H9 (cell line): ENCODE data around the gene ULK3. TPM values are rescaled to one million over a fixed set of nuclear protein-coding genes. Genes with fewer than 3 reads are reported as not detected.

ENCODE experiments used
- DNase-seq: peaks from one replicate; pipeline ENCODE4 v3.0.0-alpha.2; 2017
- H2AFZ ChIP-seq: one replicate; pipeline ENCODE4 v1.6.1; 2013; ENCODE audit warnings: mild to moderate bottlenecking, low read length, control low read depth, moderate library complexity
- H2AK5ac ChIP-seq: 2 replicates; pipeline ENCODE4 v1.6.1; 2013; ENCODE audit warnings: low read length, control low read depth, mixed read lengths; ENCODE audit not compliant: insufficient read length
- H2BK120ac ChIP-seq: one replicate; pipeline ENCODE4 v1.6.1; 2013; ENCODE audit warnings: low read depth, mild to moderate bottlenecking, low read length, control low read depth, inconsistent platforms; ENCODE audit not compliant: poor library complexity, severe bottlenecking
- H2BK12ac ChIP-seq: 2 replicates; pipeline ENCODE4 v1.6.1; 2013; ENCODE audit warnings: low read length, control low read depth, mixed read lengths, low read depth; ENCODE audit not compliant: insufficient read length
- H2BK15ac ChIP-seq: 2 replicates; pipeline ENCODE4 v1.6.1; 2013; ENCODE audit warnings: low read depth, low read length, control low read depth
- H2BK20ac ChIP-seq: one replicate; pipeline ENCODE4 v1.6.1; 2013; ENCODE audit warnings: low read depth, mild to moderate bottlenecking, low read length, control low read depth, inconsistent platforms; ENCODE audit not compliant: poor library complexity, severe bottlenecking
- H2BK5ac ChIP-seq: 2 replicates; pipeline ENCODE4 v1.6.1; 2013; ENCODE audit warnings: low read length, control low read depth, mixed read lengths; ENCODE audit not compliant: insufficient read length
- H3K14ac ChIP-seq: 2 replicates; pipeline ENCODE4 v1.6.1; 2013; ENCODE audit warnings: low read length, control low read depth; ENCODE audit not compliant: insufficient read depth
- H3K18ac ChIP-seq: 2 replicates; pipeline ENCODE4 v1.6.1; 2013; ENCODE audit warnings: low read depth, mild to moderate bottlenecking, mixed read lengths, low read length, control low read depth; ENCODE audit not compliant: insufficient read length
- H3K23ac ChIP-seq: 2 replicates; pipeline ENCODE4 v1.6.1; 2013; ENCODE audit warnings: low read length, control low read depth, mixed read lengths, low read depth; ENCODE audit not compliant: insufficient read length
- H3K23me2 ChIP-seq: 2 replicates; pipeline ENCODE4 v1.6.1; 2013; ENCODE audit warnings: low read depth, mild to moderate bottlenecking, mixed read lengths, low read length, control low read depth; ENCODE audit not compliant: insufficient read length, poor library complexity, severe bottlenecking
- H3K27ac ChIP-seq: 2 replicates; pipeline ENCODE4 v1.5.1; 2013; ENCODE audit warnings: low read length, control low read depth, mixed read lengths, low read depth; ENCODE audit not compliant: insufficient read length
- H3K27me3 ChIP-seq: 2 replicates; pipeline ENCODE4 v1.6.1; 2013; ENCODE audit warnings: low read length, control low read depth, inconsistent platforms; ENCODE audit not compliant: insufficient read depth
- H3K4ac ChIP-seq: 2 replicates; pipeline ENCODE4 v1.6.1; 2013; ENCODE audit warnings: low read depth, mild to moderate bottlenecking, control low read depth, inconsistent platforms, low read length, moderate library complexity
- H3K4me1 ChIP-seq: 2 replicates; pipeline ENCODE4 v1.6.1; 2013; ENCODE audit warnings: low read length, control low read depth, inconsistent platforms; ENCODE audit not compliant: insufficient read depth
- H3K4me2 ChIP-seq: 2 replicates; pipeline ENCODE4 v1.6.1; 2013; ENCODE audit warnings: low read length, control low read depth, mixed read lengths; ENCODE audit not compliant: insufficient read length, insufficient read depth
- H3K56ac ChIP-seq: 2 replicates; pipeline ENCODE4 v1.6.1; 2013; ENCODE audit warnings: low read depth, mild to moderate bottlenecking, mixed read lengths, low read length, control low read depth; ENCODE audit not compliant: insufficient read length
- H3K79me1 ChIP-seq: 2 replicates; pipeline ENCODE4 v1.6.1; 2013; ENCODE audit warnings: low read depth, mild to moderate bottlenecking, moderate library complexity, low read length, control low read depth, inconsistent platforms; ENCODE audit not compliant: insufficient read depth, poor library complexity, severe bottlenecking
- H3K79me2 ChIP-seq: 2 replicates; pipeline ENCODE4 v1.6.1; 2013; ENCODE audit warnings: low read length, control low read depth, inconsistent platforms; ENCODE audit not compliant: insufficient read depth
- H3K9ac ChIP-seq: 2 replicates; pipeline ENCODE4 v1.6.1; 2013; ENCODE audit warnings: low read length, control low read depth, mixed read lengths; ENCODE audit not compliant: insufficient read length; ENCODE audit errors: extremely low read depth
- H3K9me3 ChIP-seq: one replicate; pipeline ENCODE4 v1.6.1; 2013; ENCODE audit warnings: low read depth, low read length, inconsistent platforms; ENCODE audit not compliant: control insufficient read depth
- H3T11ph ChIP-seq: one replicate; pipeline ENCODE4 v1.6.1; 2013; ENCODE audit warnings: mild to moderate bottlenecking, low read length, control low read depth, inconsistent platforms
- H4K20me1 ChIP-seq: one replicate; pipeline ENCODE4 v1.6.1; 2013; ENCODE audit not compliant: control insufficient read depth, insufficient read length, insufficient read depth
- H4K5ac ChIP-seq: 2 replicates; pipeline ENCODE4 v1.6.1; 2013; ENCODE audit warnings: low read depth, mild to moderate bottlenecking, mixed read lengths, low read length, control low read depth; ENCODE audit not compliant: insufficient read length
- H4K8ac ChIP-seq: replicated peaks from 2 replicates; pipeline ENCODE4 v1.6.1; 2013; ENCODE audit warnings: low read length, control low read depth, mixed read lengths, low read depth; ENCODE audit not compliant: insufficient read length
- H4K91ac ChIP-seq: 2 replicates; pipeline ENCODE4 v1.6.1; 2013; ENCODE audit warnings: low read depth, mild to moderate bottlenecking, moderate library complexity, mixed read lengths, low read length, control low read depth; ENCODE audit not compliant: insufficient read length
- H3K27ac Mint-ChIP-seq, 3 experiments: 2 replicates in 2 of 3; 3 replicates in 1 of 3; pipeline ENCODE4 v1.8.0; 2020 to 2021; ENCODE audit warnings: mixed read lengths in 3 of 3, mild to moderate bottlenecking in 1 of 3, moderate library complexity in 1 of 3
- H3K27me3 Mint-ChIP-seq: 2 replicates; pipeline ENCODE4 v1.8.0; 2021; ENCODE audit warnings: low read depth, mild to moderate bottlenecking, moderate library complexity, mixed read lengths
- H3K36me3 Mint-ChIP-seq, 3 experiments: 2 replicates in 2 of 3; 3 replicates in 1 of 3; pipeline ENCODE4 v1.8.0; 2020 to 2021; ENCODE audit warnings: low read depth in 3 of 3, mixed read lengths in 3 of 3; ENCODE audit not compliant: insufficient read depth in 1 of 3
- H3K4me1 Mint-ChIP-seq, 2 experiments: 2 replicates each; pipeline ENCODE4 v1.8.0; 2020; ENCODE audit warnings: mixed read lengths in 2 of 2
- H3K4me3 Mint-ChIP-seq, 2 experiments: 2 replicates in 1 of 2; 3 replicates in 1 of 2; pipeline ENCODE4 v1.8.0; 2020 to 2021; ENCODE audit warnings: mild to moderate bottlenecking in 2 of 2, mixed read lengths in 2 of 2, moderate library complexity in 1 of 2
- H3K9me3 Mint-ChIP-seq, 2 experiments: 2 replicates in 1 of 2; 3 replicates in 1 of 2; pipeline ENCODE4 v1.8.0; 2020; ENCODE audit warnings: mild to moderate bottlenecking in 2 of 2, mixed read lengths in 2 of 2, moderate library complexity in 1 of 2
- WGBS: extraction: QIAGEN DNeasy Blood & Tissue Kit; methylation state at CpG from one replicate; pipeline ENCODE4 v1.1.7; 2013; ENCODE audit warnings: missing lambda C conversion rate, low lambda C conversion rate, mixed read lengths; ENCODE audit not compliant: insufficient read length; ENCODE audit errors: extremely low coverage; 5-methylcytosine and 5-hydroxymethylcytosine counted together
- total RNA-seq: library from RNA; stranded (reverse); gene quantifications from 2 replicates; pipeline ENCODE4 v1.2.1, GENCODE V29; 2021
- TF ChIP-seq, protein P1 (sequence below): fragments of 200-600 bp; sonication (generic); conservative IDR thresholded peaks from 3 replicates; pipeline ENCODE4 v1.8.0; 2021; ENCODE audit warnings: antibody characterized with exemption, mild to moderate bottlenecking

Gene ULK3
- total RNA-seq, 1 experiment from 2014 or later = 34.0 TPM

DNA sequence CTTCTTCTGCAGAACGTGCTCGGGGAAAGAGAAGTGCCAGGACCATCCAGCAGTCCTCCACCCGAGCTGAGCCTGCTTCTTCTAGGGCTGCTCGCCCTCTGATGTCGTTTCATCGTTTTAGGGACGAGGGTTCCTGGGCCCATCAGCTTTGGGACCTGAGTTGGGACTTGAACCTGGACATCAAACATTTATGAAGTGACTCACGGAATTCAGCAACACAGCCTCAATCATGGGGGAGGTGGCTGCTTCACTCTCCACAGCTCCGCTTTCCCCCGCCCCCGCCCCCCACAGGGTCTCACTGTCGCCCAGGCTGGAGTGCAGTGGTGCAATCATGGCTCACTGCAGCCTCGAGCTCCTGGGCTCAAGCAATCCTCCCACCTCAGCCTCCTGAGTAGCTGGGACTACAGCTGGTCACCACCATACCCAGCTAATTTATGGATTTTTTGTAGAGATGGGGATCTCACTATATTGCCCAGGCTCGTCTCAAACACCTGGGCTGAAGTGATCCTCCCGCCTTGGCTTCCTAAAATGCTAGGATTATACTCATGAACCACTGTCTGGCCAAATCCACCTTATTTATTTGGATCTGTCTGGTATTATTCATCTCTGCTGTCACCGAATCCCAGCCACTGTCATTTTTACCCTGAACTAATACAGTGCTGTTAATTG is 30.9 kb upstream of the ULK3 start:
- Histone ChIP-seq H2BK20ac (no peak overlapping the region), H3K27me3 (no peaks in the 10 kb centered on the region), H3K56ac (no peak overlapping the region), H3K18ac (no peak overlapping the region), H2BK120ac (no peak overlapping the region), H2BK12ac (no peak overlapping the region), H3K23me2 (peaks cover 12% of the 10 kb centered on the region), H3K4ac (no peak overlapping the region), H3K9me3 (no peaks in the 10 kb centered on the region), H3K27ac (no peak overlapping the region), H3K79me1 (peaks cover 2% of the 10 kb centered on the region), H4K91ac (no peak overlapping the region), H2AFZ (peak overlapping the region; percentile 4), H3K79me2 (peaks cover 11% of the 10 kb centered on the region; the same call in 1 of the 2 replicates), H3K14ac (no peak overlapping the region), H3K9ac (no peak overlapping the region), H4K8ac (no peak overlapping the region), H2AK5ac (no peak overlapping the region), H4K20me1 (no peaks in the 10 kb centered on the region), H3K4me2 (peak overlapping the region; percentile 83), H3K4me1 (no peaks in the 10 kb centered on the region), H4K5ac (no peak overlapping the region), H2BK15ac (no peak overlapping the region), H2BK5ac (no peak overlapping the region), H3K23ac (no peak overlapping the region), H3T11ph (no peak overlapping the region)
- Mint-ChIP-seq H3K27me3 (peaks cover 2% of the 10 kb centered on the region; the same call in 1 of the 2 replicates), H3K27ac (peak overlapping the region in 2 of 3 experiments; percentile 63 to 95; a peak in 2 of 7 replicates), H3K36me3 (peaks cover 0 to 14% (median 2%) of the 10 kb centered on the region in 3 experiments; a peak in 5 of 7 replicates), H3K9me3 (no peaks in the 10 kb centered on the region), H3K4me1 (peaks cover 14 to 17% of the 10 kb centered on the region in 2 experiments), H3K4me3 (peak overlapping the region; percentile 89 to 92)
- TF ChIP-seq, protein P1, sequence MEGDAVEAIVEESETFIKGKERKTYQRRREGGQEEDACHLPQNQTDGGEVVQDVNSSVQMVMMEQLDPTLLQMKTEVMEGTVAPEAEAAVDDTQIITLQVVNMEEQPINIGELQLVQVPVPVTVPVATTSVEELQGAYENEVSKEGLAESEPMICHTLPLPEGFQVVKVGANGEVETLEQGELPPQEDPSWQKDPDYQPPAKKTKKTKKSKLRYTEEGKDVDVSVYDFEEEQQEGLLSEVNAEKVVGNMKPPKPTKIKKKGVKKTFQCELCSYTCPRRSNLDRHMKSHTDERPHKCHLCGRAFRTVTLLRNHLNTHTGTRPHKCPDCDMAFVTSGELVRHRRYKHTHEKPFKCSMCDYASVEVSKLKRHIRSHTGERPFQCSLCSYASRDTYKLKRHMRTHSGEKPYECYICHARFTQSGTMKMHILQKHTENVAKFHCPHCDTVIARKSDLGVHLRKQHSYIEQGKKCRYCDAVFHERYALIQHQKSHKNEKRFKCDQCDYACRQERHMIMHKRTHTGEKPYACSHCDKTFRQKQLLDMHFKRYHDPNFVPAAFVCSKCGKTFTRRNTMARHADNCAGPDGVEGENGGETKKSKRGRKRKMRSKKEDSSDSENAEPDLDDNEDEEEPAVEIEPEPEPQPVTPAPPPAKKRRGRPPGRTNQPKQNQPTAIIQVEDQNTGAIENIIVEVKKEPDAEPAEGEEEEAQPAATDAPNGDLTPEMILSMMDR = no peak
- DNase-seq = no peak
- WGBS = no CpG with 5 or more reads among the region's 16 CpGs
